T-cell (primary cell): ENCODE results near the gene ARHGEF4. TPM values are rescaled to one million over a fixed set of nuclear protein-coding genes. Genes with fewer than 3 reads are reported as not detected.
A peak's percentile ranks its signal among the peaks of the same experiment; 100 is the strongest.

Experiments used
- ATAC-seq, 4 experiments: fragments of 200-7000 bp in 3 of 4; fragments of 150-1000 bp in 1 of 4; cut with Tn5 transposase; replicated peaks in 1 of 4; 1 replicate in 3 of 4; 2 replicates in 1 of 4; pipeline ENCODE4 v1.10.0; 2021; ENCODE audit warnings: moderate library complexity in 3 of 4, mild to moderate bottlenecking in 2 of 4, moderate number of reproducible peaks in 1 of 4
- CTCF ChIA-PET, 2 donors: fragments of 300-600 bp; sonication (Branson Sonifier 250); formaldehyde crosslinking; loops; one replicate each; lab custom pipeline; 2022; ENCODE audit warnings: antibody characterized with exemption in 2 of 2; lab: Charles Lee
- POLR2A ChIA-PET, 2 donors: fragments of 300-600 bp; sonication (Branson Sonifier 250); formaldehyde crosslinking; loops; one replicate each; lab custom pipeline; 2022; ENCODE audit warnings: antibody characterized with exemption in 2 of 2; lab: Charles Lee
- DNase-seq, 35 experiments: peaks; one replicate each; pipeline versions ENCODE4 v3.0.0 to v3.0.0-alpha.2; 2013 to 2023
- H3K27ac ChIP-seq: one replicate; pipeline ENCODE4 v1.5.1; 2013; ENCODE audit warnings: low read length
- H3K27me3 ChIP-seq, 2 experiments: replicated peaks in 1 of 2; 1 replicate in 1 of 2; 2 replicates in 1 of 2; pipeline versions ENCODE4 v1.6.1 to v1.7.0; 2013; ENCODE audit warnings: low read length in 1 of 2, mixed read lengths in 1 of 2; ENCODE audit not compliant: control insufficient read depth in 2 of 2, insufficient read depth in 2 of 2; ENCODE audit errors: extremely low read depth in 1 of 2
- H3K36me3 ChIP-seq, 2 donors: 1 replicate in 1 of 2; 2 replicates in 1 of 2; pipeline versions ENCODE4 v1.6.1 to v1.7.0; 2013; ENCODE audit warnings: low read length in 1 of 2; ENCODE audit not compliant: control insufficient read depth in 2 of 2, insufficient read depth in 1 of 2; ENCODE audit errors: extremely low read depth in 1 of 2
- H3K4me1 ChIP-seq, 2 experiments: 1 replicate in 1 of 2; 2 replicates in 1 of 2; pipeline versions ENCODE4 v1.6.1 to v1.7.0; 2013; ENCODE audit warnings: low read length in 2 of 2, mixed read lengths in 1 of 2; ENCODE audit not compliant: insufficient read depth in 2 of 2, control insufficient read depth in 1 of 2; ENCODE audit errors: extremely low read depth in 1 of 2
- H3K4me3 ChIP-seq, 2 donors: 1 replicate in 1 of 2; 2 replicates in 1 of 2; pipeline versions ENCODE4 v1.5.1 to v1.7.0; 2013; ENCODE audit warnings: mild to moderate bottlenecking in 2 of 2, low read length in 1 of 2, moderate library complexity in 1 of 2; ENCODE audit not compliant: control insufficient read depth in 1 of 2; ENCODE audit errors: extremely low read depth in 1 of 2
- H3K9me3 ChIP-seq: 2 replicates; pipeline ENCODE4 v1.7.0; 2013
- H3K27ac Mint-ChIP-seq, 2 donors: one replicate each; pipeline ENCODE4 v1.8.0; 2020 to 2021; ENCODE audit warnings: mild to moderate bottlenecking in 2 of 2, mixed read lengths in 2 of 2
- H3K27me3 Mint-ChIP-seq, 2 donors: one replicate each; pipeline ENCODE4 v1.8.0; 2021 to 2022; ENCODE audit warnings: mixed read lengths in 2 of 2
- H3K36me3 Mint-ChIP-seq: one replicate; pipeline ENCODE4 v1.8.0; 2021; ENCODE audit warnings: mixed read lengths
- H3K4me1 Mint-ChIP-seq, 3 donors: one replicate each; pipeline ENCODE4 v1.8.0; 2020 to 2022; ENCODE audit warnings: mixed read lengths in 3 of 3, mild to moderate bottlenecking in 1 of 3
- H3K4me3 Mint-ChIP-seq, 3 donors: one replicate each; pipeline ENCODE4 v1.8.0; 2020 to 2022; ENCODE audit warnings: mild to moderate bottlenecking in 3 of 3, mixed read lengths in 3 of 3, moderate library complexity in 3 of 3
- H3K9me3 Mint-ChIP-seq, 3 donors: one replicate each; pipeline ENCODE4 v1.8.0; 2020 to 2022; ENCODE audit warnings: mixed read lengths in 3 of 3
- whole genome bisulfite sequencing: methylation state at CpG from one replicate; pipeline ENCODE4 v1.1.5; 2013; ENCODE audit warnings: missing lambda C conversion rate; ENCODE audit not compliant: insufficient coverage; 5-methylcytosine and 5-hydroxymethylcytosine counted together
- total RNA-seq, 35 experiments: library from RNA in 6 of 35; stranded (reverse) in 6 of 35; fragments of 120-200 nt in 1 of 35; gene quantifications; one replicate each; pipeline versions ENCODE4 v1.2.1 to v1.2.4 and lab custom pipeline; 2013 to 2026

The ARHGEF4 gene
- total RNA-seq, 5 donors from 2014 or later (not counting 1 experiment from before 2014, with no cell fraction given), result 2.9 to 5.3 (median 4.4) TPM

GRCh38 chr2:131010566-131010965 lies 173.9 kb downstream of the ARHGEF4 start:
- H3K4me3 ChIP-seq, result no peak overlapping the region
- no peaks in the 10 kb centered on the region for H3K36me3 ChIP-seq
- H3K27ac ChIP-seq, result no peak overlapping the region
- H3K4me1 ChIP-seq, result peaks cover 12 to 18% of the 10 kb centered on the region in 2 experiments
- peak overlapping the region; percentile 18 to 52 (median 39) for H3K4me3 Mint-ChIP-seq
- peak overlapping the region; percentile 65 to 72 for H3K27ac Mint-ChIP-seq
- H3K36me3 Mint-ChIP-seq, result no peaks in the 10 kb centered on the region
- H3K27me3 Mint-ChIP-seq, result peaks cover 8 to 17% of the 10 kb centered on the region in 2 donors
- H3K27me3 ChIP-seq, result peaks cover 0 to 6% of the 10 kb centered on the region in 2 experiments
- DNase-seq (peak in 14 of 35 experiments; percentile 6 to 52 (median 16)), ATAC-seq (peak; percentile 63 to 92 (median 84))
- CTCF ChIA-PET, result no interaction called here
- peaks cover 29 to 32% (median 32%) of the 10 kb centered on the region in 3 donors for H3K4me1 Mint-ChIP-seq
- peaks cover 0 to 4% (median 0%) of the 10 kb centered on the region in 3 donors for H3K9me3 Mint-ChIP-seq
- WGBS, result 18% methylated on average over 4 of the region's 4 CpGs
- POLR2A ChIA-PET, result no interaction called here
- H3K9me3 ChIP-seq, result no peaks in the 10 kb centered on the region

GRCh38 chr2:131011486-131011885 lies 174.8 kb downstream of the ARHGEF4 start:
- 73% methylated on average over 5 of the region's 7 CpGs for WGBS

GRCh38 chr2:131014141-131014540 lies 177.4 kb downstream of the ARHGEF4 start:
- no peak for ATAC-seq
- no peaks in the 10 kb centered on the region for H3K9me3 ChIP-seq
- ChIA-PET POLR2A (no interaction called here), CTCF (no interaction called here)
- no peak overlapping the region for H3K27ac ChIP-seq
- no peaks in the 10 kb centered on the region for H3K36me3 Mint-ChIP-seq
- peaks cover 0 to 4% (median 0%) of the 10 kb centered on the region in 3 donors for H3K9me3 Mint-ChIP-seq
- H3K27ac Mint-ChIP-seq, result no peak overlapping the region
- H3K4me1 Mint-ChIP-seq, result peaks cover 29 to 31% (median 31%) of the 10 kb centered on the region in 3 donors
- H3K4me3 Mint-ChIP-seq, result no peak overlapping the region
- H3K36me3 ChIP-seq, result no peaks in the 10 kb centered on the region
- no peak overlapping the region for H3K4me3 ChIP-seq
- H3K4me1 ChIP-seq, result peaks cover 12 to 18% of the 10 kb centered on the region in 2 experiments
- DNase-seq, result no peak
- peaks cover 15 to 28% of the 10 kb centered on the region in 2 donors for H3K27me3 Mint-ChIP-seq
- H3K27me3 ChIP-seq, result peaks cover 0 to 9% of the 10 kb centered on the region in 2 experiments

More at GRCh38 chr2:131011486-131011885, 174.8 kb downstream of the ARHGEF4 start:
- Mint-ChIP-seq H3K36me3 (no peaks in the 10 kb centered on the region), H3K4me3 (no peak overlapping the region), H3K9me3 (peaks cover 0 to 4% (median 0%) of the 10 kb centered on the region in 3 donors), H3K27ac (no peak overlapping the region), H3K4me1 (peaks cover 29 to 32% (median 32%) of the 10 kb centered on the region in 3 donors), H3K27me3 (peaks cover 12 to 22% of the 10 kb centered on the region in 2 donors)
- Histone ChIP-seq H3K9me3 (no peaks in the 10 kb centered on the region), H3K27me3 (peaks cover 0 to 6% of the 10 kb centered on the region in 2 experiments), H3K4me3 (no peak overlapping the region), H3K27ac (no peak overlapping the region), H3K36me3 (no peaks in the 10 kb centered on the region), H3K4me1 (peaks cover 12 to 18% of the 10 kb centered on the region in 2 experiments)
- DNase-seq (no peak), ATAC-seq (no peak)
- ChIA-PET POLR2A (interaction anchor here in 1 of 2 donors (0.6 kb wide), 1 partner anchor 669 kb away, joined by 3 read pairs; the partner anchor contains the start of gene IMP4), CTCF (no interaction called here)

DNA sequence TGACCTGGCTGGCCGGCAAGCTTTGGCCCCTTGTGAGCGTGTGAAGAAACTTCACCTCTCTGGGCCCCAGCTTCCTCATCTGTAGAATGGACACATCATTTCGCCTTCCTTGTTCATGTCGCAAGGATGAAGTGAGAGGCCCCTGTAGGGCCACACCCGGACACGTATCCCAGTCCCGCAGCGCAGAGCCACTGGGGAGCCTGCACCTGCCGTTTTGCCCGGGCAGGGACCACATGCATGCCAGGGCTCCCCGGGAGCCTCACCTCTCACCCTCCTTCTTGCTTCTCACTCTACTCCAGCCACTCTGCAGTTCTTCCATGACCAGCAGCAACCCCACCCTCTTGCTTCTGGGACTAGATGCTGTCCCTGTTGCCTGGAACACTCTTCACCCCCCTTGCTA lies 179.1 kb downstream of the ARHGEF4 start:
- Mint-ChIP-seq H3K36me3 (no peaks in the 10 kb centered on the region), H3K27me3 (peaks cover 15 to 23% of the 10 kb centered on the region in 2 donors), H3K4me3 (no peak overlapping the region), H3K27ac (no peak overlapping the region), H3K4me1 (peaks cover 13 to 15% (median 15%) of the 10 kb centered on the region in 3 donors), H3K9me3 (no peaks in the 10 kb centered on the region)
- ATAC-seq, result no peak
- Histone ChIP-seq H3K27ac (no peak overlapping the region), H3K4me3 (no peak overlapping the region), H3K27me3 (peaks cover 0 to 6% of the 10 kb centered on the region in 2 experiments), H3K36me3 (no peaks in the 10 kb centered on the region), H3K4me1 (peaks cover 7 to 8% of the 10 kb centered on the region in 2 experiments), H3K9me3 (no peaks in the 10 kb centered on the region)
- POLR2A ChIA-PET, result no interaction called here
- CTCF ChIA-PET, result no interaction called here
- 90% methylated on average over 11 of the region's 11 CpGs for WGBS
- no peak for DNase-seq

DNA sequence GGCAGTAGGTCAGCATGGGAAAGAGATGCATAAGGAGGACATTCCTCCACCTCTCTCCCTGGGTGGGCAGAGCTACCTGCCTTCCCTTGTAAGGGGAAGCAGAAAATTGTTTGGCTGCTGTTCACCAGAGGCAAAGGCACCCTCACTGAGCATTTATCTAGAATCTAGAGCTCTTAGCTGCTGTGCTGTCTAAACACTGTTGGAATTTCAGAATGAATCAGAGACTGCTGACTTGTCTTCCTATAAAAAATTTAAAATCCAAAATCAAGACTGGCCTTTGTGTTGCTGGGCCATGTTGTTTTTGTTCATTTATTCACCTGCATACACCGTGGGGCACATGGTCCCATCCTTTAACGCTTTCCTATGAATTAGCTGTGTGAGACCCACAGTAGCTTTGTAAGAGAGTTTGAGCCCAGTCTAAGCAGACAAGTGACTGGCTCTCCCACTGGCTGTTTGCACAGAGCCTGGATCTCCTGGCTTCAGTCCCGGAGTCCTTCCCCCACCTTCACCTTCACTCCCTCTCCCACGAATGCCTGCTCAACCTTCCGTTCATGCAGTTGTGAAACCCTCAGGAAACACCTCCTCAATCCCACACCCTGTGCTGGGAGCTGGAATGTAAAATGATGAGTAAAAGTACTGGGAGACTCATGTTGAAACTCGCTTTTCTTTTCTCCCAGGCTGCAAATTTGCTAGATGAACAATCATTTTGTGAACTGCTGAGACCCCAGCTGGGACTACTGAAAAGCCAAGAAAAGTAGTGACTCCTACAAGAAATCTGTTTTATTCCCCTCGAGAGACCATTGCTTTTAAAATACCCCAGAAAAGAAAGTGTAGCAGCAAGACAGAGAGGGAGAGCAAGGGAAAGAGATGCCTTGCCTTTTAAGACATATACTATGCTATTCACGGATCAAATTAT lies 180.4 kb downstream of the ARHGEF4 start:
- WGBS, result 96% methylated on average over 3 of the region's 8 CpGs
- ChIA-PET CTCF (no interaction called here), POLR2A (no interaction called here)
- H3K27ac ChIP-seq, result no peak overlapping the region
- ATAC-seq (no peak), DNase-seq (no peak)
- Mint-ChIP-seq H3K27ac (no peak overlapping the region), H3K4me3 (no peak overlapping the region), H3K36me3 (no peaks in the 10 kb centered on the region), H3K9me3 (peaks cover 0 to 3% (median 0%) of the 10 kb centered on the region in 3 donors), H3K4me1 (peaks cover 0 to 2% (median 1%) of the 10 kb centered on the region in 3 donors), H3K27me3 (peaks cover 12 to 20% of the 10 kb centered on the region in 2 donors)
- peaks cover 0 to 4% of the 10 kb centered on the region in 2 experiments for H3K27me3 ChIP-seq
- H3K36me3 ChIP-seq, result no peaks in the 10 kb centered on the region
- no peak overlapping the region for H3K4me3 ChIP-seq
- no peaks in the 10 kb centered on the region for H3K9me3 ChIP-seq
- no peaks in the 10 kb centered on the region for H3K4me1 ChIP-seq

DNA sequence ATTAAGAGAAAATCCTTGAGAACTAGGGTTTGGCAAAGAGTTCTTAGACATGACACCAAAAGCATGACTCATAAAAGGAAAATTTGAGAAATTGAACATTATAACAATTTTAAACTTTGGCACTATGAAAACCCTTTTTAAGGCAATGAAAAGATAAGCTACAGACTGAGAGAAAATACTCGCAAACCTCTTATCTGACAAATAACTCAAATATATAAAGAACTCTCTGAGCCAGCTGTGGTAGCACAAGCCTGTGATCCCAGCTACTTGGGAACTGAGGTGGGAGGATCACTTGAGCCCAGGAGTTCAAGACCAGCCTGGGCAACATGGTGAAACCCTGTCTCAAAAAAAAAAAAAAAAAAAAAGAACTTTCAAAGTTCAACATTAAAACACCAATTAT lies 186.0 kb downstream of the ARHGEF4 start:
- DNase-seq (no peak), ATAC-seq (no peak)
- no peaks in the 10 kb centered on the region for H3K36me3 Mint-ChIP-seq
- peaks cover 0 to 17% of the 10 kb centered on the region in 2 experiments for H3K27me3 ChIP-seq
- H3K4me3 ChIP-seq, result no peak overlapping the region
- ChIA-PET POLR2A (no interaction called here), CTCF (interaction anchor here (0.6 to 0.7 kb wide), 3 partner anchors 54 to 132 kb away, joined by 3 to 5 read pairs (median 4); no protein-coding TSS in a partner anchor)
- H3K9me3 ChIP-seq, result no peaks in the 10 kb centered on the region
- H3K27ac ChIP-seq, result no peak overlapping the region
- H3K9me3 Mint-ChIP-seq, result peaks cover 0 to 7% (median 3%) of the 10 kb centered on the region in 3 donors
- no peak overlapping the region for H3K4me3 Mint-ChIP-seq
- no peaks in the 10 kb centered on the region for H3K4me1 Mint-ChIP-seq
- H3K27ac Mint-ChIP-seq, result no peak overlapping the region
- no CpG with 5 or more reads among the region's 1 CpG for WGBS
- no peaks in the 10 kb centered on the region for H3K4me1 ChIP-seq
- H3K36me3 ChIP-seq, result no peaks in the 10 kb centered on the region
- H3K27me3 Mint-ChIP-seq, result peaks cover 26 to 31% of the 10 kb centered on the region in 2 donors
